NCI-H1092 treated with DMSO at 0.1 percent for 48 hours (cell line): Measurements from ENCODE around the gene TRIO.
A peak's percentile ranks its signal among the peaks of the same experiment; 100 is the strongest.

Experiments
- DNase-seq: peaks from one replicate; lab custom pipeline; 2025; lab: John Stamatoyannopoulos, UW

The TRIO gene

DNA sequence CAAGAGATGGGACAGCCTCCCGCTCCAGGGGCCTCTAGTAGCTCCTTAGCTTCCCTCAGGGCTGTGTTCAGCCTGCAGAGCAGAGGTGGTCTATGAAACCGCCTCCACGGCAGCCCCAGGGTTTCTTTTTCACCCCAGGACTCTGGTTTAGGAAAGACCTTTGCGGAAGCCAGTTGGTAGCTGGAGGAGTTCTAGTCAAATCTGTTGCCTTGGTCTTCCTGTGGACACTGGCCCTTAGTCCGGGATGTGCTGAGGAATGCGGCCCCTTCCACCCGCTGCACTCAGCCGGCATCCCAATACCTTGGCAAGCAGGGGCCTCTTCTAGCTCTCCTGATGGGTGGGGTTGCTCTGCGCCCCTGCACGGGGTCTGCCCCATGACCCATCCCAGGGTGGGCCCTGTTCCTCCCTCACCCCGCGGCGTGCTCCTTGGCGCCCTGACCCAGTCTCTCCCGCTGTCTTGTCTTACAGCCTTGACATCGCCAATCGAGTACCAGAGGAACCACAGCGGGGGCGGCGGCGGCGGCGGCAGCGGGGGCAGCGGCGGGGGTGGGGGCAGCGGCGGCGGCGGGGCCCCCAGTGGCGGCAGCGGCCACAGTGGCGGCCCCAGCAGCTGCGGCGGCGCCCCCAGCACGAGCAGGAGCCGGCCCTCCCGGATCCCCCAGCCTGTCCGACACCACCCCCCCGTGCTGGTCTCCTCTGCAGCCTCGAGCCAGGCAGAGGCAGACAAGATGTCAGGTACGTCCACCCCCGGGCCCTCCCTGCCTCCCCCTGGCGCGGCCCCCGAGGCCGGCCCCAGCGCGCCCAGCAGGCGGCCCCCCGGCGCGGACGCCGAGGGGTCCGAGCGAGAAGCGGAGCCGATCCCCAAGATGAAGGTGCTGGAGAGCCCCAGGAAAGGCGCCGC lies 344.1 kb downstream of the TRIO start:
- DNase-seq = no peak

DNA sequence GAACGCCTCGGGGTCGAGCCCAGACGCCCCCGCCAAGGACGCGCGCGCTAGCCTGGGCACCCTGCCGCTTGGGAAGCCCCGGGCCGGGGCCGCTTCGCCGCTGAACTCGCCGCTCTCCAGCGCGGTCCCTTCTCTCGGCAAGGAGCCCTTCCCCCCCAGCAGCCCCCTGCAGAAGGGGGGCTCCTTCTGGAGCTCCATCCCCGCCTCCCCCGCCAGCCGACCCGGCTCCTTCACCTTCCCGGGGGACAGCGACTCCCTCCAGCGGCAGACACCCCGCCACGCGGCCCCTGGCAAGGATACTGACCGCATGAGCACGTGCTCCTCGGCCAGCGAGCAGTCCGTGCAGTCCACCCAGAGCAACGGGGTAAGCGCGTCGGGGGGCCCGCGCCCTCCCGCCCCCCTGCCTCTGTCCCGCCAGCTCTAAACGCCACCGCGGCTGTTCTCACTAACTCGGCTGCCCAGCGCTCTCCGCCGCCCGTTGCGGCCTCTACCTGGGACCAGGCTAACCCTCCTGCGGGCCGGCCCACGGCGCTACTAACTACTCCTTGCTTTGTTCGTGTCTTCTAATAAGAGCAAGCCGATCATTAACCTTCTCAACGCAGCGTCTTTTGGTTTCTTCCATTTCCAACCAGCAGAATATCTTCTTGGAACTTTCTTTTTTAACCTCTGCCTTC lies 344.9 kb downstream of the TRIO start:
- no peak for DNase-seq

DNA sequence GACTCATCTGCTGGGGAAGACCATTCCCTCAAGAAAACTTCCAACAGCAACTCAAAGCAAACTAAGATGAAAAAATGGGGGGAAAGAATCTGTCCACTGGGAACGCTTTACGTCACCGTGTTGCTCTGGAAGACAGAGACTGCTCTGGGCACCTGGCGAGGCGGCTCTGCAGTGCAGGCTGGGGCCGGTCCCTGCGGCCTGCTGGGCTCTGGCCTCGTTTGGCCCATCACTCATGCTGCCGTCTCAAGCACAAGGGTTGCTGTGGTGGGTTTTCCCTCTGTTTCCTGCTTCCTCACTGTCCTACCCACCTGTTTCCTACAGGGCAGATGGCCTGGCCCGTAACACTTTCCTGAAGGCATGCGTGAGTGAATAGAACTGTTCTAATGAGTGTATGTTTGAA lies 345.6 kb downstream of the TRIO start:
- no peak for DNase-seq

DNA sequence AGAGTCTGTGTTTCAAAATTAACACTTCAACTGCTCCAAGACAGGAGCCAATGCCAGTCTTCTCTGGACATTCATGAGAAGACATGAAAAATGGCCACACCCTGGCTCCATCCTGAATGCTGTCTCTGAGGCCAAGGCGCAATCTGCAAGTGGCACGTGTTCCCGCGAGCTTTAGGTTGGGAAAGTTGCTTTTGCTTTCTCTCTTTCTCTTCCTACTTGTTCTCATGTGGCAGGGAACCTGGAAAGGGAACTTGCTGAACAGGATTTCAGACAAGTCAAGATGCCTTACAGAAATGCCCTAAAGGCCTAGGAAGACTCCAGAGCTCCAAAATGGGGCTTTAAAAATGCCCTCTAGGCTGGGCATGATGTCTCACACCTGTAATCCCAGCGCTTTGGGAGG lies 346.5 kb downstream of the TRIO start:
- DNase-seq = no peak

DNA sequence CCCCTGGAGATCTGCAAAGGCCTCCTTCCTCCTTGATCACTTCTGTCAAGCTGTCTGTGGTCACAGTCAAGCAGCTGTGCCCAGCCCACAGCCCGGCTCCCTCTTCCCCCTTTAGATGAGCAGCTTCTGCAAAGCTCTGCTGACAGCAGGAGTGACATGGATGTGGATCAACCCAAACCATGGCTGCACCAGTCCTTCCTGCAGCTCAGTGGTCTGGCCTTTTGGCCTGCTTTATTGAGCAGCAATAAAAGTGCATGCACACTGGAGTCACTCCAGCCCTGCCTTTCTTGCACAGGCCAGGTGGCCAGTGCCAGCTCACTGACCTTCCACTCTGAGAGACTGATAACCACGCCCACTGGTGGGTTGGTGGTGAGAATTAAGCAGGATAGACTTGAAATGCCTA lies 347.2 kb downstream of the TRIO start:
- no peak for DNase-seq

DNA sequence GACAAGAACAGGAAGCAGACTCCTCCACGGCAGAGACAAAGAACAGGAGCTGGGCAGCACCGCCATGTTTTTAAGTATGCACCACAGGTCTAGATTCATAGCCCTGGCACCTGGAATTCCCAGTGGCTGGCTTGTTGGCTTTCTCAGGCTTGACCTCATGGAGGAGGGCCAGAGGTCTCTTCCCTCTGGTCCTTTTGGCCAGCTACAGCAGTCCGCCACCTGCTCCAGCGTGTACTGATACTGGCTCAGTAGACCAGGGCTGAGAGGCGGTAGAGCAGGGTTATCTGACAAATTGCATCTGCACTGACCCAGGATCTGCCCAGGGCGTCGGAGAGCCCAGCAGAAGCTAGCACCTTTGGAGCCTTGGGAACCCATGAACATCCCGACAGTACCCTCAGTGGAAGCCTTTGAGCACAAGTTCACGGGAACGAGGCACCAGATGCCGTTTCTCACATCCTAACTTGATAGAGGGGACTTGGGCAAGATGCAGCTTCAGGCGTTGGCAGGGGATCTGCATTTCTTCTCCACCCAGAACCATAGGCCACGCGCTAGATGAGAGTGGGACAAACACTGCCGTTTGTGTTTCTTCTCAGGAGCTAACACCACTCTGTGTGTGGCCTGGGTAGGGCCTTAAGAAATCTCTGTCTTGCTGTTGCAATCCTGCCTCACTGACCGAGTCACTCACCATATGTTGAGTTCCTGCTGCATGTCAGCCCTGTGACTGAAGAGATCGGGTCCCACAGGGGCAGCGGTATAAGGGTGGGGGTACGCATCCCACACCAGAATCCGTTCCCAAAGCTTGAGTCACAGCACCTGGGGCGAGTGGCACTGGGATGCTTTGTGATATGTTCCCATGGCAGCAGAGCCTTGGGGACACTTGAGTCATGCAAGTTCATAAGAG lies 348.1 kb downstream of the TRIO start:
- no peak for DNase-seq

DNA sequence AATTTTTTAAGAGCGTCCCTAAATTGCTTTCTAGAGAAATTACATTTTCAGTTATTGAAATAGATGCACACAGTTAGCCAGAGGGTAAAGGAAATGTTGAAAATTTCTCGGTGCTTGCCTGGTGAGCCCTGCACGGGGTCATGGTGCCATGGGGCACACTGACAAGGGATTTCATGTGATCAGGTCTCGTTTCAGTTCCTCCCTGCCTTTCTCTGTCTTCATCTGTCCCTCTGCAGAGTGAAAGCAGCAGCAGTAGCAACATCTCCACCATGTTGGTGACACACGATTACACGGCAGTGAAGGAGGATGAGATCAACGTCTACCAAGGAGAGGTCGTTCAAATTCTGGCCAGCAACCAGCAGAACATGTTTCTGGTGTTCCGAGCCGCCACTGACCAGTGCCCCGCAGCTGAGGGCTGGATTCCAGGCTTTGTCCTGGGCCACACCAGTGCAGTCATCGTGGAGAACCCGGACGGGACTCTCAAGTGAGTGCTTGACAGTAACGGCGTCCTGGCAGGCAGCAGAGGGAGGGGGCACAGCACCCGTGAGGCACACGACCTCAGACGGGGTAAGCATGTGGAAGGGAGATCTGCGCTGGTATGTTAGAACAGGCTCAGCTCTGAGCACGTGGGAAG lies 349.3 kb downstream of the TRIO start:
- no peak for DNase-seq

DNA sequence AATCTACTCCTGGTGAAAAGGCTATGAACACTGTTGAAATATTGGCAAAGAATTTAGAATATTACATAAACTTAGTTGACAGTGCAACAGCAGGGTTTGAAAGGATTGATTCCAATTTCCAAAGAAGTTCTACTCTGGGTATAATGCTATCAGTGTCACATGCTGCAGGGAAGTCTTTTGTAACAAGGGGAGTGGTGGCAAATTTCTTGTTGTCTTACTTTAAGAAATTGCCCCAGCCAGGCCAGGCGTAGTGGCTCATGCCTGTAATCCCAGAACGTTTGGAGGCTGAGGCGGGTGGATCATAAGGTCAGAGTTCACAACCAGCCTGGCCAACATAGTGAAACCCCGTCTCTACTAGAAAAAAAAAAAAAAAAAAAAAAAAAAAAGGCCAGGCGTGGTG lies 352.2 kb downstream of the TRIO start:
- no peak for DNase-seq

DNA sequence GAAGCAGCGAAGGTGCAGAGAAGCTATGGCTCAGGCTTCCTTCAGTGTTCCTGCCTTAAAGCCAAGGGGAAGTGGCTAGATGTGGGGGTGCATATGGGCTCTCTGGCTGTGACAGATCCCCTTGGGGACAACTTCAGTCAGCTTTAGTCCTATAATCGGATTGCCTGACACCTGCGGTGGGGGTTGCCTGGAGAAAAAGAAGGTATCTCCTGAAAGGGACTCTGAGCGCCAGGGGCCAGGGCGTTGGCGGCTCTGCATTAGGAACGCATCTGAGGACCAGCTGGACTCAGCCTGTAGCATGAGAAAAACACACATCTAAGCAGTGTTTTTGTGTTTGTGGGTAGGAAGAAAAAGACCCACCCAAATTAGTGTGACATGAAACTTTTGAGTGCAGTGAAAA lies 354.2 kb downstream of the TRIO start:
- no peak for DNase-seq

DNA sequence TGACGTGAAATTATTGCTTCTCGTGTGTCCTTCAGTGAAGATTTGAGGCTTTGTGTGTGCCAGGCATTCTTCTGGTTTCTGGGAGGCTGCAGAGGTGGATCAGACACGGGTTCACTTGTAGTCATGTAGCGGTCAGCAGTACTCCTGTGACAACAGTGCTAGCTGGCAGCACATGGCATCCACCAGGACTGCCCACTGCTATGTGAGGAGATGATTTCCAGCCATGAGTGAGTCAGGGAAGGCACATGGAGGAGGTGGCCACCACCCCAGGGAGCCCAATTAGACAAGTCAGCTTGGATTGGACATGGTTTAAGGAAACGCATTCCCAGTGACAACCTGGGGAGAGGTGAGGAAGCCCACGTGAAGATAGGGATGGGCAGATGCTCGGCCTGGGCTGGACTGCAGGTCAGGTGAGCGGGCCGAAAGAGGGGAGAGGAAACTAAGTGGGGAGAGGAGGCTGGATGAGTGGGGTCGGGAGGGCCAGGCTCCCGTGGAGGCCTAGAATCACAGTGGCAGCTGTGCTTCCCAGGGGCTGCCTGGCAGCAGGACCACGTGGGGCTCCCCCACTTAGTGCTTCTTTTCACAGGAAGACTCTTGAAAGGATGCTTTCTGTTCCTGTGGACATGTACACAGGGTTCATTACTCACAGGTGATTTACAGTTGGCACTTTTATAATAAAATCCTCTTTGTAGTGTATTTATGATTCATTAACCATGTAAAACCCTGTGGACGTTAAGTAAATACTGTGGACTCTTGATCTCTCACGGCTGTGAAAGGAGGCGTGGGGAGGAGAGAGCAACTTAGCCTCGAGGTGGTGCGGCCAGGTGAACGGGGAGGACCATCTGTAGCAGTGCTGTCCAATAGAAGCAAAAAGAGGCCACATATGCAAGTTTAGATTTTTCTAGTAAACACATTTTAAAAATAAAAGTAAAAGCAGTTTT lies 358.5 kb downstream of the TRIO start:
- peak; percentile 41 for DNase-seq

DNA sequence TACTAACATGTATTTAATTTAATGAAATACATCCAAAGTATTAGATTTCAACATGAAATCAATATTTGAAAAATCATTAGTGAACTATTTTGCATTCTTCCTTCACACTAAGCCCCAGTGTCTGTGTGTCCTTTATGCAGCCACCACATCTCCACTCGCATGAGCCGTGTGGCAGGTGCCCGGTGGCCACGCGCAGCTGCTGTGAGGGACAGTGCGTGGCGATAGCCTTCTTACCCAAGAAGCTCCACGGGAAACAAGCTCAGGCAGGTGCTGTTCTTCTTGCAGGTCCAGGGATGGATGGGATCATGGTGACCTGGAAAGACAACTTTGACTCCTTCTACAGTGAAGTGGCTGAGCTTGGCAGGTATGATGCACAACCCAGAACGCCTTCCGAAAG lies 359.1 kb downstream of the TRIO start:
- DNase-seq = no peak

DNA sequence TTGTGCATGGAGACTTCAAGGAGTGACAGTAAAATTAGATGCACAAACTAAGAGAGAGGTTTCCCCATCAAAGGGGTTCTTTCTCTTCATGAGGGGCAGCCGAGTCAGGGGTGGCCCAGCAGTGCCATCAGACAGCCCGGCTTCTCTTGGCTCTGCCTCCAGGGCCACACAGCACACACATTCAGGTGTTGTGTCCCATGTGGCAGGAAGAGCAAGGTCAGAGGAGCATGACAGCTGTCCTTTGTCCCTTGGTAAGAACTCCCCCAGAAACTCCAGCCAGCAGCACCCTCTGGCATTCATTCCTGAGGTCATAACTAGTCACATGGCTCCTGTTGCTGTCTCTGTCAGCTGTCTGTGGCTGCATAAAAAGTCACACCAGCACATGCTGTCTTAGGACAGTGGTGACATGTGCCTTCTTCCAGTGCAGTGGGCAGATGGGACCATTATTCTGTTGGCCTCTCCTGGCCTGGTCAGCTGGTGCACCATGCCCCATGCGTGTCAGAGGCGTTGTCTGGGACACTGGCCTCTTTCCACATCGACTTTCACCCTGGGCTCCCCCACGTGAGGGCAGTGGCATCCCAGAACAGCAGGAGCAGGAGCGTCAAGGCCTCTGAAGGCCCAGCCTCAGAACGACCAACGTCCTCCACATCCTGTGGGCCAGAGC lies 360.0 kb downstream of the TRIO start:
- DNase-seq = no peak

DNA sequence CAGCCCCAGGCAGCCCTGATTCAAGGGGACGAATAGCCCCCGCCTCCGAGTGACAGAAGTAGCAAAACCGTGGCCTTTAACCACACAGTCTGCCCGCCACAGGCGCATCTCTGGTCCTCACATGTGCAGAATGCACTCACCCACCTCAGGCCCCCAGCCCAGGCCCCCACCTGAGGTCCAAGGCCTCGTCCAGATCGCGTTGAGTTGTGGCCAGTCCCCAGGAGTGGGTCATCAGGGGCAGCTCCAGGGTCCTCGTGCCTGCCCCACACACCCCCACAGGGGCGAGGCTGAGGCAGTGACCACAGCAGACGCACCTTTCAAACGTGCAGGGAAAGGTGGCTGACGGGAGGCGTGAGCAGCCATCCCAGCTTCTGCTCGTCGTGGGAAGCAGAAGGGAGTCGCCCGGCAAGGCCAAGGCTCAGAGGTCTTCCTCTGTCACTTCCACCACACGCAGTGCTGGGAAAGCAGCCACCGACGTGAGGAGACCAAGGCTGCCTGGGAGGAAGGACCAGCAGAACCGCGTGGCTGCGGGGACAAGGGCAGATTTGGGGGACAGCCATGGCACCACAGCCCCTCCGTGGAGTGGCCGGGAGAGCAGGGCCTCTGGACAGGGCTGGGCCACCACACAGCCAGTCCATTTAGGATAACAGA lies 360.7 kb downstream of the TRIO start:
- DNase-seq = no peak

DNA sequence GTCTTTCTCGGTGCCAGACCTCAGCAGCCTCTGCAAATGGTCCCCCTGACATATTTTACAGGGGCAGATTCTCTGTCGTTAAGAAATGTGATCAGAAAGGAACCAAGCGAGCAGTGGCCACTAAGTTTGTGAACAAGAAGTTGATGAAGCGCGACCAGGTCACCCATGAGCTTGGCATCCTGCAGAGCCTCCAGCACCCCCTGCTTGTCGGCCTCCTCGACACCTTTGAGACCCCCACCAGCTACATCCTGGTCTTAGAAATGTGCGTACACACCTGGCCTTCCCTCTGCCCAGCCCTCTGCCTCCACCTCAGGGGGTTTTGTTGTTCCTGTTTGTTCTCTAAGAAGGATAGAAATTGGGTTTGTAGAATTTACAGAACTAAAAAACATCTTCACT lies 361.2 kb downstream of the TRIO start:
- no peak for DNase-seq

DNA sequence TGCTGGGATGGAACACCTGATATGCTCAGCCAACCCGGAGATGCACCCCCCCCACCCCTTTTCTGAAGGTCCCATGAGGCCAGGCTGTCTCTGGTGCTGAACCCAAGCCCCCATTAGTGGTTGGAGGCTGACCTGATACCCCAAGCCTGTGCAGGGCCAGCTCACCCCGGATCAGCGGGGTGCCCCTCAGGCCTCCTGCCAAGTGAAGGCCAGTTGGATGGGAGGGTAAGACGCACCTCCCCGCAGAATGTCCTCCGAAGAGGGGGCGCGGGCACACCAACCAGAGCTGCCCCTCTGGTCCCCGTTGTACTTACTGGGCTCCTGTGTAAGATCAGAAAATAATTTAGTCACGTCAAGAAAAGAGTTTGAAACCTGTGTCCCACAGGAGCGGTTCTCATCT lies 361.7 kb downstream of the TRIO start:
- DNase-seq = no peak

DNA sequence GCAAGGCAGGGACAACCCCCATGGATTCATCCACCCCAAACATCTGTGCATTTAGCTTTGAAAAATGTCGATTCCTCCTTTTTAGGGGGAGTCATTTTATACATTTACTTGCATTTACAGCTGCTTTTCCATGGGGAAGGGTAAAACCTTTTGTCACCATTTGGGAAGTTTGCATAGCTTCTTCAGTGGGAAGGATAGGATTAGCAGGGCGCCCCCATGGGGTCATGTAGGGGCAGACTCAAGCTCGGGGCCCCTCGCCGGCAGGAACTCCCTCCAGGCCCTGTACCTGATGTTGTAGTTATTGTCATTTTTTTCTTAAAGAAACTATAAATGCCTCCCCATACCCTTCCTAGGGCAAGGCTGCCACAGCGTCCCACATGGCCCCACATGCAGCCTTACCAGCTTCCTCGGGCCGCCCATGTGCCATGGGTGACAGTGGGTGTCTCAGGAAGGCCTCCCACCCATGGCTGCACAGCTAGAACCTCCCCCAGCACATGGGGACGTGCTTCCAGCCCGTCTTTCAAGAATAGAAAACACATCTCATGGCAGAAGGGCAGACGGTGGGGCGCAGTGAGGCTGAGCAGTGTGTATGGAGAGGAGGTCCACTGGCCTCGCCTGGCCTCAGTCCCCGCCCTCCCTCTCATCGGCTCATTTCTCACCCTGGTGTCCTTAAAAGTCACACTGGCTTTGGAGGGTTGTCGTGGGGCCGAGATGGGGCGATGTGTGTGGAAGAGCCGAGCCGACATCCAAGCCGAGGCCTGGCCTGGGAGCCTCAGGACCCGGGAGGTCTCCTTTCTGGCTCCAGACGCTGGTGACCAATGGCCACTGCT lies 362.4 kb downstream of the TRIO start:
- DNase-seq = no peak

DNA sequence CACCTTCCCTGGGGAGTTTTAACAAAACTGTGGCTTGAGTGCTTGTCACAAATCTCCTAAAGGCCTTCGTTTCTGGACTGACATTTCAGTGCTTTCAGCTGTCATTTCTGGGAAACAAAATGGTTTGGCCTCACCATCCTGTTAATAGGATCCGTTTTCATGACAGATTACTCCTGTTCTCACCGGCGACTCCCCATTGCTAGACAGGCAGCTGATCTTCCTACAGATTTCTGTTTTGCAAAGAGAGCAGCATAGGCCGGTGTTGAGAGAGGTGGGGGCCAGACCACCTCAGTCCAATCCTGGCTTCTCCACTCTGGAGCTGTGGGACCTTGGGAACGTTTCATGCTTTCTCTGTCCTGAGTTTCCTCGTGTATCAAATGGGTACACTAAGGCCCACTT lies 363.0 kb downstream of the TRIO start:
- DNase-seq = no peak

DNA sequence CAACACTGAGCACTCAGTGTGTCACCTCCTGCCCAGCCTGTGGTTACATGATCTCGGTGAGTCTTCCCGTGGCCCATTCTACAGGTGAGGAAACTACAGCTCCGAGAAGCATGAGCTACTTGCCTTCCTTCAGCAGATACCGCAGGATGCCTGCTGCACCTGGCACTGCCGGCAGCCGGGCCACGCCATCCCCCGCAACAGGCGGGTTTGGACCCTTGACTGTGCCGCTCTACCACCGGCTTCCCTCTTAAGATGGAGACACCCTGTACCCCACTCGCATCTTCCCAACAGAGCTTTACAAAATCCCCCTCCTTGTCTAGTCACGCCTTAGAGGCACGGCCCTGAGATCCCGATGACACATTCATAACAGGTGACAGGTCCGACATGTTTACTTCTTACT lies 363.5 kb downstream of the TRIO start:
- DNase-seq = no peak
